Hematopoietic multipotent progenitor cell treated with erythropoietin and hydrocortisone succinate and interleukin-3 and kit ligand, for 15 days (in vitro differentiated cells): ENCODE data around the gene CCDC121.

Experiments
- DNase-seq: peaks from one replicate; pipeline ENCODE4 v3.0.0-alpha.2; 2015; ENCODE audit warnings: low spot score

Gene CCDC121

DNA sequence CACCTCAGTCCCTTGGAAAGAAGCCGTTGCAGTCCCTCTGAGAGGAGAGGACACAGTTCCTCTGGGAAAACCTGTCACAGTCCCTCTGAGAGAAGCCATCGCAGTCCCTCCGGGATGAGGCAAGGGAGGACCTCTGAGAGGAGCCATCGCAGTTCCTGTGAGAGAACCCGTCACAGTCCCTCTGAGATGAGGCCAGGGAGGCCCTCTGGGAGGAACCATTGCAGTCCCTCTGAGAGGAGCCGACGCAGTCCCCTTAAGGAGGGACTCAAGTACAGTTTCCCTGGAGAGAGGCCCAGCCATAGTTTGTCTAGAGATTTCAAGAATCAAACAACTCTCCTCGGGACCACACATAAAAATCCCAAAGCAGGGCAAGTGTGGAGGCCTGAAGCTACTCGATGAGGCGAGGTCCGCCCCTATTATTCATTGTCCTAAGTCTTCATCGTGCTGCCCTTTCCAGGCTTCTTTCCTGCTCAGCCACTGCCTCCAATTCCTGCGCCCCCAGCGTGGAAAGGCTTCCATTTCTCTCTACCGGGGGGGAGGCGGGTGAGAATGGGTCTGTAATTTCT is 46.6 kb downstream of the CCDC121 start:
- no peak for DNase-seq

DNA sequence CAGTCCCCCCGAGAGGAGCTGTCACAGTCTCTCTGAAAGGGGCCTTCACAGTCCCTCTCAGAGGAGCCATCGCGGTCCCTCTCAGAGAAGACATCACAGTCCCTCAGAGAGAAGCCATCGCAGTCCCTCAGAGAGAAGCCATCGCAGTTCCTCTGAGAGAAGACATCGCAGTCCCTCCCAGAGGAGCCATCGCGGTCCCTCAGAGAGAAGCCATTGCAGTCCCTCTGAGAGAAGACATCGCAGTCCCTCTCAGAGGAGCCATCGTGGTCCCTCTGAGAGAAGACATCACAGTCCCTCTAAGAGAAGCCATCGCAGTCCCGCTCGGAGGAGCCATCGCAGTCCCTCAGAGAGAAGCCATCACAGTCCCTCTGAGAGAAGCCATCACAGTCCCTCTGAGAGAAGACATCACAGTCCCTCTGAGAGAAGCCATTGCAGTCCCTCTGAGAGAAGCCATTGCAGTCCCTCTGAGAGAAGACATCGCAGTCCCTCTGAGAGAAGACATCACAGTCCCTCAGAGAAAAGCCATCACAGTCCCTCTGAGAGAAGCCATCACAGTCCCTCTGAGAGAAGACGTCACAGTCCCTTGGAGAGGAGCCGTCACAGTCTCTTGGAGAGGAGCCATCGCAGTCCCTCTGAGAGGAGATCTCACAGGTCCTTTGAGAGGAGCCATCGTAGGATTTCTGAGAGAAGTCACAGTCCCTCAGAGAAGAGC is 47.2 kb downstream of the CCDC121 start:
- no peak for DNase-seq
